ENCODE data around the gene CCDC102A.
"Not testable (repeated sequence)": the region's sequence is repeated elsewhere in the genome, so short reads cannot be mapped to it uniquely, and the experiment has no call there.

CCDC102A gene

GRCh38 chr16:57499941-57500340 lies 36.4 kb downstream of the CCDC102A start:
- not testable (repeated sequence) for DNase-seq

- DNase-seq, result no peak
These were observed 38.3 kb downstream of the CCDC102A start for GRCh38 chr16:57498031-57498430.

- DNase-seq, result no peak
These were observed 39.2 kb downstream of the CCDC102A start for GRCh38 chr16:57497121-57497520.

- DNase-seq, result no peak
These were observed 42.6 kb downstream of the CCDC102A start for GRCh38 chr16:57493767-57494166.

- DNase-seq, result no peak
These were observed 47.1 kb downstream of the CCDC102A start for GRCh38 chr16:57489229-57489628.

- DNase-seq, result no peak
These were observed 49.2 kb downstream of the CCDC102A start for GRCh38 chr16:57486858-57487834.

GRCh38 chr16:57485916-57486857 lies 50.2 kb downstream of the CCDC102A start, which contains the start of gene DOK4:
Gene DOK4, minus strand, starts transcription at chr16:57486493. Its CDS starts 6,986 bp downstream, at chr16:57479507.
- peak; percentile 73 for DNase-seq

- no peak for DNase-seq
These were observed 51.1 kb downstream of the CCDC102A start for GRCh38 chr16:57485091-57485915.

GRCh38 chr16:57484515-57485005 lies 51.8 kb downstream of the CCDC102A start:
- no peak for DNase-seq

- DNase-seq, result no peak
These were observed 52.5 kb downstream of the CCDC102A start for GRCh38 chr16:57483725-57484514.

GRCh38 chr16:57482845-57483545 lies 53.4 kb downstream of the CCDC102A start:
- DNase-seq, result no peak

GRCh38 chr16:57481421-57481820 lies 55.0 kb downstream of the CCDC102A start:
- no peak for DNase-seq

- no peak for DNase-seq
These were observed 55.6 kb downstream of the CCDC102A start for GRCh38 chr16:57480754-57481230.

- DNase-seq, result peak; percentile 15
These were observed 56.2 kb downstream of the CCDC102A start for GRCh38 chr16:57479976-57480753.

- DNase-seq, result peak; percentile 81
These were observed 57.0 kb downstream of the CCDC102A start for GRCh38 chr16:57479205-57479975.

GRCh38 chr16:57478396-57479204 lies 57.8 kb downstream of the CCDC102A start:
- no peak for DNase-seq

- DNase-seq, result no peak
These were observed 58.7 kb downstream of the CCDC102A start for GRCh38 chr16:57477531-57478202.

Data from fibroblast of skin of right biceps (primary cell).